IMR-90 (cell line): ENCODE data around the gene FAF1.

Source experiments
- BHLHE40 ChIP-seq: fragments of 150-350 bp; IDR thresholded peaks from 2 replicates; pipeline ENCODE4 v1.6.1; 2016; ENCODE audit warnings: mild to moderate bottlenecking, low read depth, low read length
- CEBPB ChIP-seq: IDR thresholded peaks from 2 replicates; pipeline ENCODE4 v1.6.1; 2012; ENCODE audit warnings: low read depth, low read length, improper control_type of control experiment
- CTCF ChIP-seq: conservative IDR thresholded peaks from 2 replicates; pipeline ENCODE4 v1.5.1; 2012; ENCODE audit warnings: mild to moderate bottlenecking, low read depth, low read length, improper control_type of control experiment
- FOS ChIP-seq: fragments of 150-350 bp; IDR thresholded peaks from 2 replicates; pipeline ENCODE4 v1.6.1; 2016; ENCODE audit warnings: low read depth, low read length
- MAZ ChIP-seq: IDR thresholded peaks from 2 replicates; pipeline ENCODE4 v1.6.1; 2012; ENCODE audit warnings: low read depth, mild to moderate bottlenecking, low read length, improper control_type of control experiment, moderate library complexity, borderline replicate concordance
- MXI1 ChIP-seq: IDR thresholded peaks from 2 replicates; pipeline ENCODE4 v1.6.1; 2012; ENCODE audit warnings: low read depth, mild to moderate bottlenecking, low read length, moderate library complexity, borderline replicate concordance
- POLR2A ChIP-seq: IDR thresholded peaks from 2 replicates; pipeline ENCODE4 v1.6.1; 2012; ENCODE audit warnings: mild to moderate bottlenecking, low read depth, low read length
- RAD21 ChIP-seq: IDR thresholded peaks from 2 replicates; pipeline ENCODE4 v1.6.1; 2012; ENCODE audit warnings: low read length, improper control_type of control experiment
- RCOR1 ChIP-seq: IDR thresholded peaks from 2 replicates; pipeline ENCODE4 v1.6.1; 2012; ENCODE audit warnings: mild to moderate bottlenecking, low read length, improper control_type of control experiment; ENCODE audit not compliant: insufficient replicate concordance
- RFX5 ChIP-seq: IDR thresholded peaks from 2 replicates; pipeline ENCODE4 v1.8.0; 2012; ENCODE audit warnings: low read depth, mild to moderate bottlenecking, low read length, moderate library complexity
- SMC3 ChIP-seq: fragments of 150-350 bp; IDR thresholded peaks from 2 replicates; pipeline ENCODE4 v1.6.1; 2016; ENCODE audit warnings: low read depth, mild to moderate bottlenecking, antibody characterized with exemption, low read length, moderate library complexity
- USF2 ChIP-seq: fragments of 150-350 bp; IDR thresholded peaks from 2 replicates; pipeline ENCODE4 v1.6.1; 2017; ENCODE audit warnings: mild to moderate bottlenecking, antibody characterized with exemption, low read length, low read depth
- TF ChIP-seq, protein P1 (sequence below): fragments of 150-350 bp; IDR thresholded peaks from 2 replicates; pipeline ENCODE4 v1.6.1; 2016; ENCODE audit warnings: low read depth, mild to moderate bottlenecking, low read length, moderate library complexity, borderline replicate concordance

DNA sequence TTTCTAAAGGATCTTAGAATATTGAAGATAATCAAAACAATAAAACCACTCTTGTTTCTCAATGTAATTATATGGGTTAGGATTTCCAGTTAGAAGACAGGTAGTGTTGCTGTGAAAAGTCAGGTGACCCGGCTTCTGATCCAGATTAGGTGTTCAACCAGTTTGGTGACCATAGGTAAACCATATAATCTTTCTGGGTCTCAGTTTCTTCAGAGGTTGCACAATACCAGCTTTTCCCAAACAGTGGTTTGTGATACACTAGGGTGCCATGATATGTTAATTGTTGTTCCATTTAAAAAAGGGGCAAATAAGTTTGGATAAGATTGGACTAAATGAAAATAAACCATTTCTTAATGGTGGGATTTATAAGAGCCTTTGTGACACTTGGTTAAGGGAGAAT lies 472.3 kb downstream of the FAF1 start:
- TF ChIP-seq RAD21 (no peak), MXI1 (no peak), CTCF (no peak), CEBPB (peak; percentile 55; the same call in 1 of the 2 replicates), MAZ (no peak), BHLHE40 (no peak), USF2 (no peak), POLR2A (no peak), RFX5 (no peak), RCOR1 (no peak), FOS (no peak), SMC3 (no peak)
- TF ChIP-seq, protein P1, sequence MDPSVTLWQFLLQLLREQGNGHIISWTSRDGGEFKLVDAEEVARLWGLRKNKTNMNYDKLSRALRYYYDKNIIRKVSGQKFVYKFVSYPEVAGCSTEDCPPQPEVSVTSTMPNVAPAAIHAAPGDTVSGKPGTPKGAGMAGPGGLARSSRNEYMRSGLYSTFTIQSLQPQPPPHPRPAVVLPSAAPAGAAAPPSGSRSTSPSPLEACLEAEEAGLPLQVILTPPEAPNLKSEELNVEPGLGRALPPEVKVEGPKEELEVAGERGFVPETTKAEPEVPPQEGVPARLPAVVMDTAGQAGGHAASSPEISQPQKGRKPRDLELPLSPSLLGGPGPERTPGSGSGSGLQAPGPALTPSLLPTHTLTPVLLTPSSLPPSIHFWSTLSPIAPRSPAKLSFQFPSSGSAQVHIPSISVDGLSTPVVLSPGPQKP = no peak
